ENCODE data around the gene FBXW11. TPM values are rescaled to one million over a fixed set of nuclear protein-coding genes. Genes with fewer than 3 reads are reported as not detected.

Gene FBXW11
- total RNA-seq, 4 donors from 2014 or later, result 35.9 to 111 (median 63.7) TPM

DNA sequence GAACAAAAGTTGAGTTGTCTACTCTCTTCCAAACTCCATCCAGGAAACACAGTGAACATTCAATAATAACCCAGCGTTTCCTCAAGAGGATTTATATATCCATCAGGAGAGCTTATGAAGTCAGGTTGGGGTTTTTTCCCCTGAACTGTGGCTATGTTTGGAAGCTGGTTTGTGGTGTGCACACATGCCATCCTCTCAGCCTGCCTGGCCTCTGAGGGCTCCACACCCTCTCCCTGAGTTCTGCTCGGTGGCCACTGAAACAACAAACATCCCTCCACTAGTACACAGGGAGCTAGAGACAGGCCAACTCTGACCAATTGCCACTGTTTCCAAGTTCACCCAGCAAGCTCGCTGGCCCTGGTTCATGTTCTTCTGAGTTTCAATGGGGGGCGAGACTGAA lies 185.2 kb downstream of the FBXW11 start:
- H3K27ac ChIP-seq, result no peak overlapping the region
- no peaks in the 10 kb centered on the region for H3K36me3 ChIP-seq
- no peak for TF ChIP-seq POLR2A (IDR thresholded peaks at IDR 0.05)
- TF ChIP-seq, protein P1, sequence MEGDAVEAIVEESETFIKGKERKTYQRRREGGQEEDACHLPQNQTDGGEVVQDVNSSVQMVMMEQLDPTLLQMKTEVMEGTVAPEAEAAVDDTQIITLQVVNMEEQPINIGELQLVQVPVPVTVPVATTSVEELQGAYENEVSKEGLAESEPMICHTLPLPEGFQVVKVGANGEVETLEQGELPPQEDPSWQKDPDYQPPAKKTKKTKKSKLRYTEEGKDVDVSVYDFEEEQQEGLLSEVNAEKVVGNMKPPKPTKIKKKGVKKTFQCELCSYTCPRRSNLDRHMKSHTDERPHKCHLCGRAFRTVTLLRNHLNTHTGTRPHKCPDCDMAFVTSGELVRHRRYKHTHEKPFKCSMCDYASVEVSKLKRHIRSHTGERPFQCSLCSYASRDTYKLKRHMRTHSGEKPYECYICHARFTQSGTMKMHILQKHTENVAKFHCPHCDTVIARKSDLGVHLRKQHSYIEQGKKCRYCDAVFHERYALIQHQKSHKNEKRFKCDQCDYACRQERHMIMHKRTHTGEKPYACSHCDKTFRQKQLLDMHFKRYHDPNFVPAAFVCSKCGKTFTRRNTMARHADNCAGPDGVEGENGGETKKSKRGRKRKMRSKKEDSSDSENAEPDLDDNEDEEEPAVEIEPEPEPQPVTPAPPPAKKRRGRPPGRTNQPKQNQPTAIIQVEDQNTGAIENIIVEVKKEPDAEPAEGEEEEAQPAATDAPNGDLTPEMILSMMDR (IDR thresholded peaks at IDR 0.05), result no peak
- H3K9me3 ChIP-seq, result no peaks in the 10 kb centered on the region
- intact Hi-C loops (cut with DNase I; ENCODE audit: low total_unique reads), result no loop called here
- no peaks in the 10 kb centered on the region for H3K27me3 ChIP-seq
- H3K4me1 ChIP-seq, result no peaks in the 10 kb centered on the region
- no peak overlapping the region for H3K4me3 ChIP-seq
- DNase-seq, result no peak

DNA sequence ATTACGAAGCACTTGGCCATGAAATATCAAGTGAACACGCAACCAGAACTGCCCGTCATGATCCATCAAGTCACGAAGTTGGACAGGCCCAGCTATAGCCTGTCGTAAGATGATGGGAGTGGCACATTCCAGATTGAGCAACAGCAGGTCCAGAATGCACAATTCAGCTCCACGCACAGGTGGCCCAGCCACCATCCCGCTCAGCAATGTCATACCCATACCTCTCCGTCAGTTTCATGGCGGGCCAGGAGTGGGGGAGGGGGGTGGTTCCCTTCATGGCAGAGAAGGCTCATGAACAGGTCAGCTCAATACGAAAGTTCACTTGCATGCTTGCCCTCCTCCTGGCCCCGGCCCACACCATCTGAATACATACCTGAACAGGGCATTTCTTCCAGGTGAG lies 185.9 kb downstream of the FBXW11 start:
- TF ChIP-seq, protein P1 (IDR thresholded peaks at IDR 0.05), result no peak
- TF ChIP-seq POLR2A (IDR thresholded peaks at IDR 0.05), result no peak
- intact Hi-C loops (cut with DNase I; ENCODE audit: low total_unique reads), result no loop called here

DNA sequence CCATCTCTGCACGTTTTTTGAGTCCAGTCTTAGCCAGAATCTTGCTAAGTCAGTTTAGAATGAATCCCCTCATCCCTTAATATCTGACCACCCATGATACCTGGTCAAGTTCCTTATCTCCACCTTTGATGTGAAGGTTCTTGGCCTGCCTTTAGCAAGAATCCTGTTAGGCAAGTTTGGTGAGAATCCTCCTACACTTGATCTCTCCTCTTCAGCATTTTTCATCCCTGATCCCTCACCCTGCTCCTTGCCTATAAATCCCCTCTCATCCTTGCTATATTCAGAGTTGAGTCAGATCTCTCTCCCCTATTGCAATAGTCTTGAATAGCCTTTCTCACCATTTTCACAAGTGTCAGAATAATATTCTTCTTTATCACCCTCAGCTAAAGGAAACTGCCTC lies 189.8 kb downstream of the FBXW11 start:
- no peak overlapping the region for H3K4me3 ChIP-seq
- TF ChIP-seq POLR2A (IDR thresholded peaks at IDR 0.05), result no peak
- TF ChIP-seq, protein P1 (IDR thresholded peaks at IDR 0.05), result no peak
- no peaks in the 10 kb centered on the region for H3K9me3 ChIP-seq
- intact Hi-C loops (cut with DNase I; ENCODE audit: low total_unique reads), result no loop called here
- no peak overlapping the region for H3K27ac ChIP-seq
- no peaks in the 10 kb centered on the region for H3K27me3 ChIP-seq
- H3K36me3 ChIP-seq, result no peaks in the 10 kb centered on the region
- no peaks in the 10 kb centered on the region for H3K4me1 ChIP-seq
- DNase-seq, result no peak

More for the DNA sequence above, 185.9 kb downstream of the FBXW11 start:
- no peak for DNase-seq
- Histone ChIP-seq H3K27ac (no peak overlapping the region), H3K27me3 (no peaks in the 10 kb centered on the region), H3K4me1 (no peaks in the 10 kb centered on the region), H3K4me3 (no peak overlapping the region), H3K36me3 (no peaks in the 10 kb centered on the region), H3K9me3 (no peaks in the 10 kb centered on the region)

DNA sequence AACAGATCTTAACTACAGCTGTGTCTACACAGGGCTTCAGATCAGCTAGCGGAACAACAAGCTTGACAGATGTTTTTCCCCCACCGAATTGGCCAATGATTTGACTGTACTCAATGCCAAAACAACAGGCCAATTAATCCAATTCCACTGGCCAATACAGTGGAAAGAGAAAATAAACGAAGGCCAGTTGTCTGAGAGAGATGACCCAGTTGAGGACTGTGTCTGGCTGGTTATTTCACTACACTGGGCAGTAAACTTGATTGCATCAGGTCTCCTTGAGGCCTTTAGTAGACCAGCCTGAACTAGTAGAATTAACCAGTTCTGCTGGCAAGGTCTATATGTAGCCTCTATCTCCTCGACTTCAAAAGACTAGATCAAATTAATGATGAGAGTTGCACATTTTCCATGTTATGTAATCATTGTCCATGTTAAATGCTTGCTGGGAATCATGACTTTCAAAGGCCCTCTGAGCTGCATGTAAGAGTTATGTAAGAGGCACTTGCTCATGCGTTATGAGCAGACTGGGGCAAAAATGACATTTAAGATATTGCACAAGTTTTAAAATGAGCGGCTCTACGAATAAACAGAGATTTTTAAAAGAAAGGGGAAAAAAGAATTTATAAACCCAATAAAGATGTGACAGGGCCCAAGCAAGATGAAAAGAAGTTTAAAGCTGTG lies 192.5 kb downstream of the FBXW11 start:
- intact Hi-C loops (cut with DNase I; ENCODE audit: low total_unique reads), result no loop called here
- no peaks in the 10 kb centered on the region for H3K4me1 ChIP-seq
- DNase-seq, result no peak
- no peak overlapping the region for H3K4me3 ChIP-seq
- no peaks in the 10 kb centered on the region for H3K36me3 ChIP-seq
- H3K27ac ChIP-seq, result no peak overlapping the region
- no peaks in the 10 kb centered on the region for H3K27me3 ChIP-seq
- no peak for TF ChIP-seq POLR2A (IDR thresholded peaks at IDR 0.05)
- TF ChIP-seq, protein P1 (IDR thresholded peaks at IDR 0.05), result no peak
- H3K9me3 ChIP-seq, result peaks cover 0 to 4% of the 10 kb centered on the region in 2 donors

DNA sequence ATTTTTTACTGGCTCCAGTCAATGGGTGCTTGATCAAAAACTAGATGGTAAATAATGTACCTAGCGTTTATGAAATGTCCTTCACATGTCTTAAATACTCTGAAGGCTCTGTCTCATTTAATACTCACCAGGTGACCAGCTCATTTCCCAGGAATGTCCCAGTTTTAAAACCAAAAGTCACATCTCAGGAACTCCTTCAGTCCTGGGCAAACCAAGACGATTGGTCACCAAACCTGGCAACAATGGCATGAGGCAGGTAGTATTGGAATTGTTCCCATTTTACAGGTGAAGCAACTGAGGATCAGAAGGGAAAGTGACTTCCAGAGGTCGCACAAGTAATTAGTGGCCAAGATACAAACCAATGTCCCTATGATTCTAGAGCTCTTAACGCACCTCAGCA lies 193.2 kb downstream of the FBXW11 start:
- Histone ChIP-seq H3K9me3 (peaks cover 0 to 4% of the 10 kb centered on the region in 2 donors), H3K36me3 (no peaks in the 10 kb centered on the region), H3K4me1 (no peaks in the 10 kb centered on the region), H3K27ac (no peak overlapping the region), H3K27me3 (no peaks in the 10 kb centered on the region), H3K4me3 (no peak overlapping the region)
- no peak for TF ChIP-seq POLR2A (IDR thresholded peaks at IDR 0.05)
- TF ChIP-seq, protein P1 (IDR thresholded peaks at IDR 0.05), result no peak
- DNase-seq, result no peak
- intact Hi-C loops (cut with DNase I; ENCODE audit: low total_unique reads), result no loop called here

Other genes starting within 250 kb of the FBXW11 start
- gene SMIM23, start 220.8 kb downstream of the FBXW11 start, total RNA-seq, result not detected
- 10 to 100 TPM in 2 of 4 donors, 1 to 10 TPM in 2; 3.3 to 24.6 (median 13.4) TPM for gene STK10, start 181.6 kb upstream of the FBXW11 start, total RNA-seq
- gene EFCAB9, start 187.5 kb upstream of the FBXW11 start, total RNA-seq, result not detected